Keratinocyte (primary cell): ENCODE measurements around the gene LRIT2. TPM values are rescaled to one million over a fixed set of nuclear protein-coding genes. Genes with fewer than 3 reads are reported as not detected.

Experiments used
- DNase-seq: peaks from one replicate; pipeline ENCODE4 v3.0.0-alpha.2; 2011; ENCODE audit warnings: low read depth, missing footprints, low spot score
- FAIRE-seq: peaks from 2 replicates; lab custom pipeline; 2011; peaks lifted over from hg19 to GRCh38; lab: Jason Lieb, UNC
- H2AFZ ChIP-seq: 2 replicates; pipeline ENCODE4 v1.6.0; 2012; ENCODE audit warnings: low read length, control low read depth, inconsistent platforms; ENCODE audit not compliant: control insufficient read depth
- H3K27ac ChIP-seq: 2 replicates; pipeline ENCODE4 v1.5.1; 2011; ENCODE audit warnings: low read length; ENCODE audit not compliant: control insufficient read depth, insufficient read depth
- H3K27me3 ChIP-seq: 3 replicates; pipeline ENCODE4 v1.6.0; 2011; ENCODE audit warnings: low read length; ENCODE audit not compliant: control insufficient read depth, insufficient read depth; ENCODE audit errors: extremely low read depth
- H3K36me3 ChIP-seq, 2 experiments: 2 replicates in 1 of 2; 3 replicates in 1 of 2; pipeline ENCODE4 v1.5.1; 2011; ENCODE audit warnings: low read length in 2 of 2, mild to moderate bottlenecking in 1 of 2; ENCODE audit not compliant: control insufficient read depth in 2 of 2, insufficient read depth in 2 of 2; ENCODE audit errors: extremely low read depth in 1 of 2
- H3K4me1 ChIP-seq: 3 replicates; pipeline ENCODE4 v1.5.1; 2011; ENCODE audit warnings: low read length; ENCODE audit not compliant: control insufficient read depth, insufficient read depth; ENCODE audit errors: extremely low read depth
- H3K4me2 ChIP-seq: 3 replicates; pipeline ENCODE4 v1.6.0; 2011; ENCODE audit warnings: low read depth, low read length; ENCODE audit not compliant: control insufficient read depth, insufficient read depth; ENCODE audit errors: extremely low read depth
- H3K4me3 ChIP-seq, 3 experiments: fragments of 200-600 bp in 1 of 3; sonication (generic) in 1 of 3; 2 replicates in 2 of 3; 3 replicates in 1 of 3; pipeline ENCODE4 v1.5.1; 2011 to 2016; ENCODE audit warnings: low read length in 3 of 3, mild to moderate bottlenecking in 3 of 3, control low read depth in 2 of 3, inconsistent platforms in 1 of 3, low read depth in 1 of 3, mixed read lengths in 1 of 3, mixed run types in 1 of 3, moderate library complexity in 1 of 3; ENCODE audit not compliant: control insufficient read depth in 2 of 3, insufficient read depth in 2 of 3; ENCODE audit errors: extremely low read depth in 1 of 3
- H3K79me2 ChIP-seq: 2 replicates; pipeline ENCODE4 v1.6.0; 2012; ENCODE audit warnings: low read length; ENCODE audit not compliant: control insufficient read depth, insufficient read depth
- H3K9ac ChIP-seq: 3 replicates; pipeline ENCODE4 v1.6.0; 2011; ENCODE audit warnings: low read length; ENCODE audit not compliant: control insufficient read depth, insufficient read depth; ENCODE audit errors: extremely low read depth
- H3K9me1 ChIP-seq: 3 replicates; pipeline ENCODE4 v1.6.0; 2011; ENCODE audit warnings: low read length; ENCODE audit not compliant: control insufficient read depth, insufficient read depth; ENCODE audit errors: extremely low read depth
- H3K9me3 ChIP-seq: 2 replicates; pipeline ENCODE4 v1.5.1; 2012; ENCODE audit warnings: low read depth, low read length; ENCODE audit not compliant: control insufficient read depth
- H4K20me1 ChIP-seq: 3 replicates; pipeline ENCODE4 v1.6.0; 2011; ENCODE audit warnings: low read length; ENCODE audit not compliant: control insufficient read depth, insufficient read depth; ENCODE audit errors: extremely low read depth
- EZH2 ChIP-seq: IDR thresholded peaks from one replicate; pipeline ENCODE4 v1.6.1; 2012; ENCODE audit warnings: inconsistent platforms, mild to moderate bottlenecking, low read length, moderate library complexity
- dilution Hi-C: fragments of 300-500 bp; cut with MboI; formaldehyde crosslinking; loops from one replicate; pipeline ENCODE4 v1.7.0; 2020; ENCODE audit warnings: low sequenced_read_pairs; ENCODE audit not compliant: extremely low pct_ligation_motif_present
- polyA plus RNA-seq, 5 experiments: library from polyadenylated mRNA; depleted of rRNA in 3 of 5; stranded (reverse) in 3 of 5; stranded (forward) in 1 of 5; unstranded in 1 of 5; fragments of >200 nt; gene quantifications; 1 replicate in 1 of 5; 2 replicates in 3 of 5; 3 replicates in 1 of 5; pipeline versions ENCODE4 v1.2.1 to v1.2.3, GENCODE V29; 2011 to 2012; ENCODE audit warnings: missing spikeins in 2 of 5, low read depth in 1 of 5, low replicate concordance in 1 of 5
- TF ChIP-seq, protein P1 (sequence below), 3 experiments: IDR thresholded peaks in 1 of 3; conservative IDR thresholded peaks in 1 of 3; optimal IDR thresholded peaks in 1 of 3; 2 replicates in 2 of 3; 3 replicates in 1 of 3; pipeline versions ENCODE3 to v1.5.1; 2011; ENCODE audit warnings: low read length in 3 of 3, mild to moderate bottlenecking in 3 of 3, moderate library complexity in 2 of 3, control low read depth in 1 of 3, inconsistent platforms in 1 of 3; ENCODE audit not compliant: insufficient read depth in 2 of 3; ENCODE audit errors: extremely low read depth in 1 of 3

LRIT2 gene
- polyA plus RNA-seq, 1 donor (not counting 4 experiments of a cell fraction or from before 2014, with no cell fraction given) = not detected

- H2AFZ ChIP-seq = no peak overlapping the region
- H3K36me3 ChIP-seq = no peaks in the 10 kb centered on the region
- no peak for TF ChIP-seq EZH2
- TF ChIP-seq, protein P1, sequence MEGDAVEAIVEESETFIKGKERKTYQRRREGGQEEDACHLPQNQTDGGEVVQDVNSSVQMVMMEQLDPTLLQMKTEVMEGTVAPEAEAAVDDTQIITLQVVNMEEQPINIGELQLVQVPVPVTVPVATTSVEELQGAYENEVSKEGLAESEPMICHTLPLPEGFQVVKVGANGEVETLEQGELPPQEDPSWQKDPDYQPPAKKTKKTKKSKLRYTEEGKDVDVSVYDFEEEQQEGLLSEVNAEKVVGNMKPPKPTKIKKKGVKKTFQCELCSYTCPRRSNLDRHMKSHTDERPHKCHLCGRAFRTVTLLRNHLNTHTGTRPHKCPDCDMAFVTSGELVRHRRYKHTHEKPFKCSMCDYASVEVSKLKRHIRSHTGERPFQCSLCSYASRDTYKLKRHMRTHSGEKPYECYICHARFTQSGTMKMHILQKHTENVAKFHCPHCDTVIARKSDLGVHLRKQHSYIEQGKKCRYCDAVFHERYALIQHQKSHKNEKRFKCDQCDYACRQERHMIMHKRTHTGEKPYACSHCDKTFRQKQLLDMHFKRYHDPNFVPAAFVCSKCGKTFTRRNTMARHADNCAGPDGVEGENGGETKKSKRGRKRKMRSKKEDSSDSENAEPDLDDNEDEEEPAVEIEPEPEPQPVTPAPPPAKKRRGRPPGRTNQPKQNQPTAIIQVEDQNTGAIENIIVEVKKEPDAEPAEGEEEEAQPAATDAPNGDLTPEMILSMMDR (optimal IDR thresholded peaks at IDR 0.05 in 1 of 3, IDR thresholded peaks at IDR 0.05 in 1 of 3, conservative IDR thresholded peaks at IDR 0.05 in 1 of 3; ENCODE audit: extremely low read depth in 1 of 3, insufficient read depth in 2 of 3, low read length in 3 of 3) = no peak
- FAIRE-seq = no peak
- no peak for DNase-seq
- no peaks in the 10 kb centered on the region for H3K9me3 ChIP-seq
- no peaks in the 10 kb centered on the region for H3K79me2 ChIP-seq
- no peak overlapping the region for H3K4me2 ChIP-seq
- H3K4me3 ChIP-seq = no peak overlapping the region
- dilution Hi-C loops = no loop called here
- no peaks in the 10 kb centered on the region for H4K20me1 ChIP-seq
- no peak overlapping the region for H3K27ac ChIP-seq
- H3K9me1 ChIP-seq = no peaks in the 10 kb centered on the region
- no peak overlapping the region for H3K9ac ChIP-seq
- no peaks in the 10 kb centered on the region for H3K27me3 ChIP-seq
- H3K4me1 ChIP-seq = no peaks in the 10 kb centered on the region
Observed at GRCh38 chr10:84235096-84235495, 9.8 kb upstream of the LRIT2 start.

- Histone ChIP-seq H3K27ac (no peak overlapping the region), H3K79me2 (no peaks in the 10 kb centered on the region), H3K27me3 (no peaks in the 10 kb centered on the region), H3K4me2 (no peak overlapping the region), H3K9ac (no peak overlapping the region), H3K4me1 (no peaks in the 10 kb centered on the region), H4K20me1 (no peaks in the 10 kb centered on the region), H3K9me1 (no peaks in the 10 kb centered on the region), H3K4me3 (no peak overlapping the region), H3K36me3 (no peaks in the 10 kb centered on the region), H2AFZ (no peak overlapping the region), H3K9me3 (no peaks in the 10 kb centered on the region)
- FAIRE-seq (no peak), DNase-seq (no peak)
- dilution Hi-C loops = no loop called here
- no peak for TF ChIP-seq EZH2
- TF ChIP-seq, protein P1 (optimal IDR thresholded peaks at IDR 0.05 in 1 of 3, IDR thresholded peaks at IDR 0.05 in 1 of 3, conservative IDR thresholded peaks at IDR 0.05 in 1 of 3; ENCODE audit: extremely low read depth in 1 of 3, insufficient read depth in 2 of 3, low read length in 3 of 3) = no peak
Observed at GRCh38 chr10:84234479-84234878, 9.1 kb upstream of the LRIT2 start.
